ENCODE results near the gene USP32. TPM values are rescaled to one million over a fixed set of nuclear protein-coding genes. Genes with fewer than 3 reads are reported as not detected.

USP32 gene
- polyA plus RNA-seq, 1 donor (not counting 4 experiments of a cell fraction or from before 2014, with no cell fraction given) = 37.6 TPM

DNA sequence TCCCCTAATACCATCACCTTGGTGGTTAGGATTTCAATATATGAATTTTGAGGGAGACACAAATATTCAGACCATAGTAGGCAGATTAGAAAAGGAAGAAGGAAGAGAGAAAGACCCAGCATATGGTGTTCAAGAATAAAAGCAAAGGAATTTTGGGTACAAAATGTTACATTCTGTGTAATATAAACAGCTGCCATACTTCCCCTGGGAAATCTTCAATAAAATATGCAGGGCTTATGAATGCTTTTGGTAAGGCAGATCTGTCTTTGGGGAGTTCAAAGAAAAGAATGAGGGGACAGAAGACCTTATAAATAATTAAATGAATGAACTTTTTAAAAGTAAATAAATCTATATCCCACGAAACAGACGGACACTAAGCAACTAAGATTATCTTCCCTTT, 91.9 kb downstream of the USP32 start:
- H3K79me2 ChIP-seq (ENCODE audit: control insufficient read depth, insufficient read depth, low read length) = peaks cover 21% of the 10 kb centered on the region
- no peak overlapping the region for H3K27ac ChIP-seq (ENCODE audit: control insufficient read depth, insufficient read depth, low read length)
- no peak for FAIRE-seq

DNA sequence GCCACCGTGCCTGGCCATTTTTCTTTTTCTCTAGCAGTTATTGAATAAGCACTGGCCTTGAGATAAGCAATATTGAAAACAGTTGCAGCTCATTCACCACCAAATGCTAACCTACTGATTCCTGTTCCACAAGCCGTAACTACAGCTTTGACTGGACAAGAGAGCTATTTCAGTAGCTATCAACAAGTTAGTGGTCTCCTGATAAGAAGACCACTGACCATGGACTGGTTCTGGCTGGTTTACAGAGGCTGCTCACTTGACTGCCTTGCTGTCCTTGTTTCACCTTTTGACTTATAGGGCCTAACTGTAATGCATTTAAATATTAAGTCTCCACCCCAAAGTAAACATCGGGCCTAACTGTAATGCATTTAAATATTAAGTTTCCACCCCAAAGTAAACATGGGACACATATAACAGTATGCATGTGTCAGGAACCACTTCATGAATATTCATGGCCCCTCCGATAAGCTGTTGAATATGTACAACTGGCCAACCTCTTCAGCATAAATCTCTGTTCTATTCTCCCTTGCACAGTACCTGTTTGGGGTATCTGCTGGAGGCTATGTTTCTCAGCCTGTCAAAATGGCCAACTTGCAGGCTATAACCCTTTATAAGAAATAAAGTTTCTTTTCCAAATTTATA, 94.1 kb downstream of the USP32 start:
- no peak for TF ChIP-seq CTCF (optimal IDR thresholded peaks at IDR 0.05 in 1 of 3, IDR thresholded peaks at IDR 0.05 in 1 of 3, conservative IDR thresholded peaks at IDR 0.05 in 1 of 3; ENCODE audit: extremely low read depth in 1 of 3, insufficient read depth in 2 of 3, low read length in 3 of 3)
- no peak for TF ChIP-seq EZH2 (IDR thresholded peaks at IDR 0.05; ENCODE audit: low read length)
- no peak for FAIRE-seq

More for the DNA sequence above, 91.9 kb downstream of the USP32 start:
- Histone ChIP-seq H3K4me3 (ENCODE audit: control insufficient read depth in 2 of 3, extremely low read depth in 1 of 3, insufficient read depth in 2 of 3, low read depth in 1 of 3, low read length in 3 of 3) (no peak overlapping the region), H3K4me2 (ENCODE audit: control insufficient read depth, extremely low read depth, insufficient read depth, low read depth, low read length) (no peak overlapping the region), H3K36me3 (ENCODE audit: control insufficient read depth in 2 of 2, extremely low read depth in 1 of 2, insufficient read depth in 2 of 2, low read length in 2 of 2) (no peaks in the 10 kb centered on the region), H3K4me1 (ENCODE audit: control insufficient read depth, extremely low read depth, insufficient read depth, low read length) (no peaks in the 10 kb centered on the region), H3K9me3 (ENCODE audit: control insufficient read depth, low read depth, low read length) (no peaks in the 10 kb centered on the region), H3K9ac (ENCODE audit: control insufficient read depth, extremely low read depth, insufficient read depth, low read length) (no peak overlapping the region), H2AFZ (ENCODE audit: control insufficient read depth, low read length) (no peak overlapping the region), H4K20me1 (ENCODE audit: control insufficient read depth, extremely low read depth, insufficient read depth, low read length) (no peaks in the 10 kb centered on the region), H3K27me3 (ENCODE audit: control insufficient read depth, extremely low read depth, insufficient read depth, low read length) (no peaks in the 10 kb centered on the region), H3K9me1 (ENCODE audit: control insufficient read depth, extremely low read depth, insufficient read depth, low read length) (no peaks in the 10 kb centered on the region)
- no peak for TF ChIP-seq EZH2 (IDR thresholded peaks at IDR 0.05; ENCODE audit: low read length)
- no peak for TF ChIP-seq CTCF (optimal IDR thresholded peaks at IDR 0.05 in 1 of 3, IDR thresholded peaks at IDR 0.05 in 1 of 3, conservative IDR thresholded peaks at IDR 0.05 in 1 of 3; ENCODE audit: extremely low read depth in 1 of 3, insufficient read depth in 2 of 3, low read length in 3 of 3)
- dilution Hi-C loops (cut with MboI; ENCODE audit: extremely low pct_ligation_motif_present, low sequenced_read_pairs) = no loop called here
- DNase-seq (ENCODE audit: low read depth, low spot score) = no peak

More for the DNA sequence above, 94.1 kb downstream of the USP32 start:
- Histone ChIP-seq H3K27ac (ENCODE audit: control insufficient read depth, insufficient read depth, low read length) (no peak overlapping the region), H3K4me2 (ENCODE audit: control insufficient read depth, extremely low read depth, insufficient read depth, low read depth, low read length) (no peak overlapping the region), H3K4me1 (ENCODE audit: control insufficient read depth, extremely low read depth, insufficient read depth, low read length) (no peaks in the 10 kb centered on the region), H4K20me1 (ENCODE audit: control insufficient read depth, extremely low read depth, insufficient read depth, low read length) (no peaks in the 10 kb centered on the region), H3K27me3 (ENCODE audit: control insufficient read depth, extremely low read depth, insufficient read depth, low read length) (no peaks in the 10 kb centered on the region), H3K9me1 (ENCODE audit: control insufficient read depth, extremely low read depth, insufficient read depth, low read length) (no peaks in the 10 kb centered on the region), H3K36me3 (ENCODE audit: control insufficient read depth in 2 of 2, extremely low read depth in 1 of 2, insufficient read depth in 2 of 2, low read length in 2 of 2) (no peaks in the 10 kb centered on the region), H3K9me3 (ENCODE audit: control insufficient read depth, low read depth, low read length) (no peaks in the 10 kb centered on the region), H3K9ac (ENCODE audit: control insufficient read depth, extremely low read depth, insufficient read depth, low read length) (no peak overlapping the region), H3K79me2 (ENCODE audit: control insufficient read depth, insufficient read depth, low read length) (peaks cover 10% of the 10 kb centered on the region), H3K4me3 (ENCODE audit: control insufficient read depth in 2 of 3, extremely low read depth in 1 of 3, insufficient read depth in 2 of 3, low read depth in 1 of 3, low read length in 3 of 3) (no peak overlapping the region), H2AFZ (ENCODE audit: control insufficient read depth, low read length) (no peak overlapping the region)
- no peak for DNase-seq (ENCODE audit: low read depth, low spot score)
- dilution Hi-C loops (cut with MboI; ENCODE audit: extremely low pct_ligation_motif_present, low sequenced_read_pairs) = no loop called here
